Pulmonary artery endothelial cell (primary cell): Measurements from ENCODE around the gene SLC19A1. TPM values are rescaled to one million over a fixed set of nuclear protein-coding genes. Genes with fewer than 3 reads are reported as not detected.

Experiments
- DNase-seq: peaks from one replicate; pipeline ENCODE4 v3.0.0-alpha.2; 2011; ENCODE audit warnings: low read depth, low spot score
- total RNA-seq: library from RNA; depleted of rRNA; stranded (reverse); fragments of >200 nt; gene quantifications from 2 replicates; pipeline ENCODE4 v1.2.3, GENCODE V29; 2014

SLC19A1 gene
- 16.3 and 21.9 TPM in 2 replicates for total RNA-seq

DNA sequence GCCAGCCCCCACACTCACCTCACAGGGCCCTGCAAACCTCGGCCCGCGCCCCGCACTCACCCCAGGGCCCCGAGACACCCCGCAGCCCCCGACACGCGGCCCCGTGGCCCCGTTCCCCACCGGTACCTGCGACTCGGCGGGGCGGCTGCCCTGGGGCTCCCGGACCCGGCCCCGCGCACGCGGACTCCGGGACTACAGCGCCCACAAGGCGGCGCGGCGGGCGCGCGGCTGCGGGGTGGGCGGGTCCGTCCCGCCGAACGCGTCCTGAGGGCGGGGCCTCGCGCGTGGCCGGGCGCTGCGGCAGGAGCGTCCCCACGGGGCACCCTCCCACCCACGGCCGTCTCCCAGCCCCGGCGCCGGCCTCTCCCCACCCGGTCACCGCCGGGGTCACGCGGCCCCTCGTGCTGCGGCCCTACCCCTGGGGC lies at the start of gene SLC19A1:
Gene SLC19A1, minus strand, starts transcription at position 199 of the 425 bp plus-strand sequence. CDS start 4,481 bp downstream, outside the sequence.
- DNase-seq, result no peak

DNA sequence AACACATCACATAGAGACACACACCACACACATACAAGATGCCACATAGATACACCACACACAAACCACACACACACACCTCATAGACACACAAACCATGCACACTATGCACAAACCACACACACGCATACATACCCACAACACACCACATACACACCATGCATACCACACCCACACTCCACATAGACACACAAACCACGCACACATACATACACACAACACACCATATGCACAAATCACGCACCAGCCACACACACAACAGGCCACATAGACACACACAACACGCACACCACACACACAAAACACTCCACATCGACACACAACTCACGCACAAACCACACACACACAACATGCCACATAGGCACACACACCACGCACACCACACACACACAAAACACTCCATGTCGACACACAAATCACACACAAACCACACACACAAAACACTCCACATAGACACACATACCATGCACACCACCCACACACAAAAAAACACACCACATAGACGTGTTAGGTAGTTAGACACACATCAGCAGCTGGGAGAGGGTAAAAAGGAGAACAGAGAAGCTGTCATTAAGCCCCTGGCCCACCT lies 49.5 kb upstream of the SLC19A1 start:
- no peak for DNase-seq

- no peak for DNase-seq
Observed at GRCh38 chr21:45590726-45591618, 48.7 kb upstream of the SLC19A1 start.

GRCh38 chr21:45590246-45590725 lies 48.0 kb upstream of the SLC19A1 start:
- DNase-seq, result no peak

GRCh38 chr21:45589686-45590245 lies 47.5 kb upstream of the SLC19A1 start:
- DNase-seq, result no peak

DNA sequence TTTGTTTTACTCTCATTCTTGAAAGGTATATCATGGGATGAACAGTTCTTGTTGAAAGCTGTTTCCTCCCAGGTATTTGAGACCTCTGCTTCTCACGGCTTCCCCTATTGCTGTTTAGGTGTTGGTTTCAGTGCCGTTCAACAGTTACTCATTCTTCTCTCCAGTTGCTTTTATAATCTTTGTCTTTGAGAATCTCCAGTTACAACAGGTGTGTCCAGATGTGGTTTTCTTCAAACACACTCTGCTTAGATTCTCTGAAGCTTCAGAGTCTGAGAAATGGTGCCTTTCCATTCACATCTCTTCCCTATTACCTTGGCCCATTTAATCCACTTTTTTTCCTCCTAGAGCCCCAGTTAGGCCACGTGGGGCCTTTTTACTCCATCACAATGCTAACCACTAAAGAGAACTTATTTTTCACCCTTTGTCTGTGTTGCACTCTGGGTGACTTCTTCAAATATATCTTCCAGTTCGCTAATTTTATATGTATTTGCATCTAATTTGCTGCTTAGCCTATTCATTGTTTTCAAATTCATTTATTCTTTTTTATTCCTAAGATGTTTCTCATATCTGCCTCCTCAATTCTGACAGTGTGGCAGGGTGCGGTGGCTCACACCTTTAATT lies 46.7 kb upstream of the SLC19A1 start:
- no peak for DNase-seq

DNA sequence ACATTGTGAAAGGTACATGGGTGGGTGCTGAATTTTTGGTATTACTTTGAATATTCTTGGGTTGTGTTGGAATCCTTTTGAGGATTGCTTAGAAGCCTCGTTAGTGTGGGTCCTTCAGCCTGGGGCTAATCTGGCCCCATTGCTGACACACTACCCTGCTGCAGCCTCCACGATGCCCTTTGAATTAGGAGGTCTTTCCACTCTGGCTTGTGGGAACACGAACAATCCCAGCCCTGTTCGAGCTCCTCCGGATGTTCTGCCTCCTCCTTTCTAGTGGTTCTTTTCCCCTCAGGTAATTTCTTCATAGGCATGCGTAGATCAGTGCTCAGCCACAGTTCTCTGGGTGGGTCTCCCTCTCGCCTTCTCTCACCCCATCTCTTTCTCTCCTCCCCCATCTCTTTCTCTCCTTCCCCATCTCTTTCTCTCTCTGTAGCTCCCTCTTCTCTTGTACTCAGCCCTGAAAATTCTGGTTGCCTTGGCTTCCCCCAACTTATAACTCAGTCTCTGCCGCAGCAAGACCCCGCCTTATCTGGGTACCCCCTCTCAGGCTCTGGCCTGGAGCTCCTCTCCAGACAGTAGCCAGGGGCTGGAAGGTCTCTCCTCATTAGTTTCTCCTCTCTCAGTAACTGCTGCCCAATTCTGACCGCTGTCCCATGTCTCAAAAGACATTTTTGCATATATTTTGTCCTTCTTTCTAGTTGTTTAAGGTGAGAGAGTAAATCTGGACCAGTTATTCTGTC lies 46.0 kb upstream of the SLC19A1 start:
- DNase-seq, result no peak

DNA sequence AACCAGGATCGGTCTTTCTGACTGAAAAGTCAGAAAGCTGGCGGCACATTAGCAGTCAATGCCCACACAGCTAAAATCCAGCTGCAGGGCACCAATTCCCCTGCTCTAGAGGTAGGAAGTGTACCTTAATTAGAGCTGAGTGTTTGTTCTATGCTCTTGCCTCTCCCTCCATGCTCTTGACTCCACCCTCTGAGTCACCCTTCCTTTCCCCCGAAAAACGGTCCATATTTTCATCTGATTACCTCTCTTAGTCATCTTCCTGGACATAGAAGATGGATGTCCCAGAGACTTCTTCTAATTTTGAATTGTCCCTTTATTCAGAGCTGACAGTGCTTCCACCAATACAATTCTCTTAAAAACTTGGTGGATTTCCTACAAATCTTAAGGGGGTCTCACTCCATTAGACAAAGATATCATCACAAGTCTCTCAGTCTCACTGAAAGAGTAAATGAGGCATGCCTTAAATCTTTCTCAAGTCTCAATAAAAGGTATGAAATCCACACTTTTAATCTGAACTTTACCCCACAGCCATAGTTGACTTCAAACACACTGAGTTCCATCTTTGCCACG lies 44.1 kb upstream of the SLC19A1 start:
- DNase-seq, result no peak

DNA sequence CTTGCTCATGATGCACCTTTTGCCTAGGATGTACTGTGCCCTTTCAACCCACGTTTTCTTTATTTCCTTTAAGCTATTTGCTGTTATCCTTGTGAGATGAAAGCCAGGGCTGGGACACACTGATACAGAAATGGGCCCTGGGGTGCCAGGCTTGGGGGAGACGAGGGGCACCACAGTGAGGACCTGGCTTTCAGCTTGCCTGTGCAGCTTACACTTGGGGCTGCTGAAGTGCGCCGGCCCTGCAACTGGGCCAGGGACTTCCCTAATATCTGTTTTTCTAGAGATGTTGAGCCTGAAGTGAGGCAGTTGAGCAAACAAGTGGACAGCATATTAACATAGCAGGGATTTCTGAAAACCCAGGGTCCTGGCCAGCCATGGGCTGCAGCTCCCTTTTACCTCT lies 42.5 kb upstream of the SLC19A1 start:
- DNase-seq, result no peak

- no peak for DNase-seq
Observed at GRCh38 chr21:45583831-45584509, 41.7 kb upstream of the SLC19A1 start.

GRCh38 chr21:45582128-45582527 lies 39.9 kb upstream of the SLC19A1 start:
- no peak for DNase-seq

DNA sequence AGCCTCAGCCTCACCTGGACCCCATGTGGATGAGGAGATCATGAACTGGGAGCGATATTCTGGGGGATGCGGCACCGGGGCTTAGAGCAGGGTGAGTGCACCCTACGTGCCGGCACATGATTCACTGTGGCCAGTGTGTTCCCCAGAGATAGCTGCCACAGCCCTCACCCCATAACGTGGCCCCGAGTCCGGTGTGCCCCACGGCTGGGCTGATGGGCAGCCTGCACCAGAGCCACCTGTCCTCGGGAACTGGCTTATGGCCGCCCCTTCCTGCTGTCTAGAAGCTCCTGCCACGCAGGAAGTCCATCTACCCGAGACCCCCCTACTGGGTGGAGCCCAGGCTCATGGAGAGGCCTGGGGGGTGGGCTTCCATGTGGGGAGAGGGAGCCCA lies 39.1 kb upstream of the SLC19A1 start:
- DNase-seq, result no peak

DNA sequence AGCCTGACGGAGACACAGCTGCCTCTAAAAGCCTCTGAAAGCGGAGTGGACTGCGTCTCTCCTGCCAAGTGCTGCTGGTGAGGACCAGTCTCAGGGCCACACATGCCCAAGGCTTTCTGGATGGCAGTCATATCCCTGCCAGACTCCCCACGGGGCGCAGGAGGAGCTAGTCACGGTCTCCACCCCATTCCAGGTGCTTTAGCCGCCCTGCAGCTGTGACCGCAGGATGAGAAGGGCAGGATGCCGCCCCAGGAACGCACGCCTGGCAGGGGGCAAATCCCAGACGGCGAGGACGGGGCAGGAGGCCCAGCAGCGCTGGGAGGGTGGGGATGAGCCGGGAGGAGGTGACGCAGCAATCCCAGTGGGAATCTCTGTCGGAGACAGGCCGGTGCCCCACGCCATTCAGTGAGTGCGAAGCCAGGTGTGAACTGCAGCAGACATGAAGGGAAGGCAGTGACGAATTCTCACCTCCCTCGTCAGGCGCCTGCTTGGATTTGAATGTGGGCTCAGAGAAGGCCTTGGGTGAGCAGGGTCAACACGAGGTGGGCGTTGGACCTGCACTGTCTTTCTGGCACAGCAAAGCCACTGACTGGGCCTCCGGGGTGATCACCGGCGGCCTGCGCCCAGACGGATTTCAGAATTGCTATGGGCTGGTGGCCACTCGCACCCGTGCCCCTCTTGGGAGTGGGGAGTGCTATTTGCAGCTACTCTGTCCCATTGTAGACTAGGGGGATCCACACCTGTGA lies 38.5 kb upstream of the SLC19A1 start:
- DNase-seq, result no peak

DNA sequence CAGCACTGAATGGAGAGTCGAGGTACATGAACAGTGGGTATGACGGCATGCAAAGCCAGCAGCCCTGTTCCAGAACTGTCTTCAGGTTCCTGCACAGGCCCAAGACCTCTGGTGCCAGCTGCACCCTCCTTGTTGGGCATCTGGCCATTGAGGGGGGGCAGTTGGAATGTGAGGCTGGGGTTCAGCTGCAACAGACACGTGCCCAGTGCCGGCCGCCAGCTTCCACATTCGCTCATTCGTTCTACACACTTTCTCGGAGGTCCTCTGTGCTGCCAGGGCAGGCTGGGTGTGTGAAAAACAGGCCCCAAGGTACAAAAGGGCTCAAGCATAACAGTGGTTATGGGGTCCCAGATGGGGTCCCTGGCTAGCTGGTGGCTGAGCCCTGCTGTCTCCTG lies 37.9 kb upstream of the SLC19A1 start:
- no peak for DNase-seq

DNA sequence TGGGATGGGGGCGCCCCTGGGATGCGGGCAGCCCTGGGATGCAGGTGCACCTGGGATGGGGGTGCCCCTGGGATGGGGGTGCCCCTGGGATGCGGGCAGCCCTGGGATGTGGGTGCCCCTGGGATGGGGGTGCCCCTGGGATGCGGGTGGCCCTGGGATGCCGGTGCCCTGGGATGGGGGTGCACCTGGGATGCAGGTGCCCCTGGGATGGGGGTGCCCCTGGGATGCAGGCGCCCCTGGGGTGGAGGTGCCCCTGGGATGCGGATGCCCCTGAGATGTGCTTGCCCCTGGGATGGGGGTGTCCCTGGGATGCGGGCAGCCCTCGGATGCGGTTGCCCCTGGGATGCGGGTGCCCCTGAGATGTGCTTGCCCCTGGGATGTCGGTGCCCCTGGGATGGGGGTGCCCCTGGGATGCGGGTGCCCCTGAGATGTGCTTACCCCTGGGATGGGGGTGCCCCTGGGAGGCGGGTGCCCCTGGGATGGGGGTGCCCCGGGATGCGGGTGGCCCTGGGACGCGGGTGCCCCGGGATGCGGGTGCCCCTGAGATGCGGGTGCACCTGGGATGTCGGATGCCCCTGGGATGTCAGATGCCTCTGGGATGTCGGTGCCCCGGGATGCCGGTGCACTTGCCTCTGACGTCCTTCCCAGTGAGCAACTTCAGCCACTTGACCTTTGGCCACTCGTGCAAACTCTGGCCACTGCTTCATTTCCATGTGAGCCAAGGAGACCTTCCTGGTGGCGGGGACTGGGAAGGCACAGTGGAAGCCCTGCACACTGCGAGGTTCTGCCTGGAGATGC lies 37.3 kb upstream of the SLC19A1 start:
- DNase-seq, result no peak

DNA sequence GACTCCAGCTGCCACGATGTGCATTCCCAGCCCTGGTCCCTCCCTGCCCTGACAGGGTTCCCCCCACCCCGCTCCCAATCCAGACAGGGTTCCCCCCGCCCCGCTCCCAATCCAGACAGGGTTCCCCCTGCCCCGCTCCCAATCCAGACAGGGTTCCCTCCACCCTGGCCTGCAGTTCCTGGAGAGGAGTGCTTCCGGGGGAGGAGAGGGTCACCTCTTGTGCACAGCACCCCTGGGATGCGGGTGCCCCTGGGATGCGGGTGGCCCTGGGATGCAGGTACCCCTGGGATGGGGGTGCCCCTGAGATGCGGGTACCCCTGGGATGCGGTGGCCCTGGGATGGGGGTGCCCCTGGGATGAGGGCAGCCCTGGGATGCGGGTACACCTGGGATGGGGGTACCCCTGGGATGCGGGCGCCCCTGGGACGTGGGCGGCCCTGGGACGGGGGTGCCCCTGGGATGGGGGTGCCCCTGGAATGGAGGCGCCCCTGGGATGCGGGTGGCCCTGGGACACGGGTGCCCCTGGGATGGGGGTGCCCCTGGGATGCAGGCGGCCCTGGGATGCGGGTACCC lies 36.7 kb upstream of the SLC19A1 start:
- no peak for DNase-seq

DNA sequence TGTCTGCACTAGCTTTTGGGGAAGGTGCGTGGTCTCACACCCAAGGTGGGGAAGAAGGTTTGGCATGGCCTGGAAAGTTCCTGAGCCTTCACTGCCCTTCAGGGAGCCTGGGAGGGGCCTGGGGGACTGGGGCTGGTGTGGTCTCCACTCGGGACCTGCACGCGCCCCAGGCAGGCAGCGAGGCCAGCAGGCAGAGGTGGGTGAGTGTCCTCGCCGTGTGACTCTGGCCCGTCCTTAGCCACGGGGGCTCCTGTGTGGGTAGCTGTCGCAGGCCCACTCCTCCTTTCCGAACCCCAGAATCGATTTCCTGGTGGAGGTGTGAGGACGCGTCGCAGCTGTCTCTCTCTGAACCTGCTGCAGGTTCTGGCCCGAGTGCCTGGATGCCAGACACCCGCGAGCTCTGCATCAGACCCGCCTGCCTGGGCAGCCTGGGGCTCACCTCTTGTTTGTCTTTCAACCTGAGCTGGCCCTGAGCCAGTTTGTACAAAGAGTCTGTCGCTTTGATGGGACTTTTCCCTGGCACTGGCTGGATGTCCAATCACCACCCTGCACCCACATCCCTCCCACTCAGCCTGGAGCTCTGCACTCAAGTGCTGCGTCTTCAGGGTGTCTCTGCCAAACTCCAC lies 36.0 kb upstream of the SLC19A1 start:
- no peak for DNase-seq

- DNase-seq, result no peak
Observed at GRCh38 chr21:45577801-45578175, 35.5 kb upstream of the SLC19A1 start.
